ENCODE results near the gene IFTAP. TPM values are rescaled to one million over a fixed set of nuclear protein-coding genes. Genes with fewer than 3 reads are reported as not detected.

IFTAP gene
- total RNA-seq, 1 donor from 2014 or later: 17.3 TPM

GRCh38 chr11:36683818-36684217 is 89.5 kb downstream of the IFTAP start:
- no peak overlapping the region for H3K4me2 ChIP-seq (ENCODE audit: low read length)
- Mint-ChIP-seq H3K27me3 (ENCODE audit: low read depth, unreplicated experiment) (peaks cover 9% of the 10 kb centered on the region), H3K27ac (ENCODE audit: unreplicated experiment) (no peak overlapping the region)

GRCh38 chr11:36684840-36685801 is 90.8 kb downstream of the IFTAP start:
- no peak overlapping the region for H3K4me3 ChIP-seq (ENCODE audit: insufficient read depth, low read depth, low read length)
- H3K27me3 Mint-ChIP-seq (ENCODE audit: low read depth, unreplicated experiment): peaks cover 9% of the 10 kb centered on the region
- no peak overlapping the region for H3K27ac ChIP-seq (ENCODE audit: low read depth, low read length)
- no peaks in the 10 kb centered on the region for H4K20me1 ChIP-seq (ENCODE audit: insufficient read depth, low read length)
- no peaks in the 10 kb centered on the region for H3K79me2 ChIP-seq (ENCODE audit: insufficient read depth, low read length)
- no peak for FAIRE-seq
- H3K4me1 ChIP-seq (ENCODE audit: insufficient read depth, low read length): no peaks in the 10 kb centered on the region
- no peak overlapping the region for H3K4me3 Mint-ChIP-seq (ENCODE audit: unreplicated experiment)
- H3K4me2 ChIP-seq (ENCODE audit: low read length): no peak overlapping the region
- H3K9me3 Mint-ChIP-seq (ENCODE audit: unreplicated experiment): no peaks in the 10 kb centered on the region
- H3K9ac ChIP-seq (ENCODE audit: low read length): no peak overlapping the region
- no peak overlapping the region for H3K27ac Mint-ChIP-seq (ENCODE audit: unreplicated experiment)
- H3K9me3 ChIP-seq (ENCODE audit: insufficient read depth, low read depth, low read length): no peaks in the 10 kb centered on the region
- DNase-seq (ENCODE audit: low read depth): no peak
- no peaks in the 10 kb centered on the region for H3K36me3 Mint-ChIP-seq (ENCODE audit: low read depth, unreplicated experiment)
- H3K27me3 ChIP-seq (ENCODE audit: insufficient read depth, low read length): no peaks in the 10 kb centered on the region
- H3K4me1 Mint-ChIP-seq (ENCODE audit: low read depth, unreplicated experiment): no peaks in the 10 kb centered on the region
- no peak for TF ChIP-seq CTCF (IDR thresholded peaks at IDR 0.05; ENCODE audit: insufficient read depth, low read depth, low read length)
- no peak for TF ChIP-seq EZH2 (IDR thresholded peaks at IDR 0.05; ENCODE audit: insufficient read depth, low read length)
- H3K36me3 ChIP-seq (ENCODE audit: insufficient read depth, low read length): no peaks in the 10 kb centered on the region
- H2AFZ ChIP-seq (ENCODE audit: low read depth, low read length): no peak overlapping the region

More at GRCh38 chr11:36683818-36684217, 89.5 kb downstream of the IFTAP start:
- TF ChIP-seq CTCF (IDR thresholded peaks at IDR 0.05; ENCODE audit: insufficient read depth, low read depth, low read length) (no peak), EZH2 (IDR thresholded peaks at IDR 0.05; ENCODE audit: insufficient read depth, low read length) (no peak)
- Mint-ChIP-seq H3K4me3 (ENCODE audit: unreplicated experiment) (no peak overlapping the region), H3K9me3 (ENCODE audit: unreplicated experiment) (peaks cover 8% of the 10 kb centered on the region), H3K4me1 (ENCODE audit: low read depth, unreplicated experiment) (no peaks in the 10 kb centered on the region), H3K36me3 (ENCODE audit: low read depth, unreplicated experiment) (no peaks in the 10 kb centered on the region)
- FAIRE-seq: no peak
- no peaks in the 10 kb centered on the region for H3K4me1 ChIP-seq (ENCODE audit: insufficient read depth, low read length)
- H4K20me1 ChIP-seq (ENCODE audit: insufficient read depth, low read length): no peaks in the 10 kb centered on the region
- no peak overlapping the region for H3K4me3 ChIP-seq (ENCODE audit: insufficient read depth, low read depth, low read length)
- no peak for DNase-seq (ENCODE audit: low read depth)
- no peaks in the 10 kb centered on the region for H3K9me3 ChIP-seq (ENCODE audit: insufficient read depth, low read depth, low read length)
- no peaks in the 10 kb centered on the region for H3K27me3 ChIP-seq (ENCODE audit: insufficient read depth, low read length)
- no peaks in the 10 kb centered on the region for H3K79me2 ChIP-seq (ENCODE audit: insufficient read depth, low read length)
- no peak overlapping the region for H3K9ac ChIP-seq (ENCODE audit: low read length)
- no peaks in the 10 kb centered on the region for H3K36me3 ChIP-seq (ENCODE audit: insufficient read depth, low read length)
- H3K27ac ChIP-seq (ENCODE audit: low read depth, low read length): no peak overlapping the region
- no peak overlapping the region for H2AFZ ChIP-seq (ENCODE audit: low read depth, low read length)

- H3K27ac ChIP-seq (ENCODE audit: low read depth, low read length): no peak overlapping the region
- no peak overlapping the region for H2AFZ ChIP-seq (ENCODE audit: low read depth, low read length)
- Mint-ChIP-seq H3K4me3 (ENCODE audit: unreplicated experiment) (no peak overlapping the region), H3K27ac (ENCODE audit: unreplicated experiment) (no peak overlapping the region), H3K9me3 (ENCODE audit: unreplicated experiment) (no peaks in the 10 kb centered on the region), H3K27me3 (ENCODE audit: low read depth, unreplicated experiment) (peaks cover 9% of the 10 kb centered on the region), H3K4me1 (ENCODE audit: low read depth, unreplicated experiment) (no peaks in the 10 kb centered on the region), H3K36me3 (ENCODE audit: low read depth, unreplicated experiment) (no peaks in the 10 kb centered on the region)
- TF ChIP-seq CTCF (IDR thresholded peaks at IDR 0.05; ENCODE audit: insufficient read depth, low read depth, low read length): no peak
- TF ChIP-seq EZH2 (IDR thresholded peaks at IDR 0.05; ENCODE audit: insufficient read depth, low read length): no peak
- H3K79me2 ChIP-seq (ENCODE audit: insufficient read depth, low read length): no peaks in the 10 kb centered on the region
- H4K20me1 ChIP-seq (ENCODE audit: insufficient read depth, low read length): no peaks in the 10 kb centered on the region
- DNase-seq (ENCODE audit: low read depth): no peak
- no peaks in the 10 kb centered on the region for H3K9me3 ChIP-seq (ENCODE audit: insufficient read depth, low read depth, low read length)
- no peak overlapping the region for H3K9ac ChIP-seq (ENCODE audit: low read length)
- no peaks in the 10 kb centered on the region for H3K36me3 ChIP-seq (ENCODE audit: insufficient read depth, low read length)
- H3K4me1 ChIP-seq (ENCODE audit: insufficient read depth, low read length): no peaks in the 10 kb centered on the region
- no peak overlapping the region for H3K4me3 ChIP-seq (ENCODE audit: insufficient read depth, low read depth, low read length)
- H3K4me2 ChIP-seq (ENCODE audit: low read length): no peak overlapping the region
- no peak for FAIRE-seq
- no peaks in the 10 kb centered on the region for H3K27me3 ChIP-seq (ENCODE audit: insufficient read depth, low read length)
Observed at GRCh38 chr11:36688132-36688531, 93.8 kb downstream of the IFTAP start.

Measured in astrocyte (in vitro differentiated cells and primary cell).